Uterus (tissue), 2 donors: Measurements from ENCODE around the gene EYA4.

ENCODE experiments used
- POLR2A ChIP-seq, 2 donors: fragments of 450-650 bp; IDR thresholded peaks; one replicate each; pipeline ENCODE4 v1.6.1; 2016; ENCODE audit warnings: antibody characterized with exemption in 2 of 2, mild to moderate bottlenecking in 1 of 2, moderate library complexity in 1 of 2
- TF ChIP-seq, protein P1 (sequence below), 4 experiments: fragments of 200-600 bp in 2 of 4; fragments of 450-650 bp in 2 of 4; sonication (generic) in 2 of 4; IDR thresholded peaks; one replicate each; pipeline ENCODE4 v1.5.1; 2016 to 2019; ENCODE audit warnings: antibody characterized with exemption in 4 of 4, mild to moderate bottlenecking in 2 of 4, moderate library complexity in 1 of 4

DNA sequence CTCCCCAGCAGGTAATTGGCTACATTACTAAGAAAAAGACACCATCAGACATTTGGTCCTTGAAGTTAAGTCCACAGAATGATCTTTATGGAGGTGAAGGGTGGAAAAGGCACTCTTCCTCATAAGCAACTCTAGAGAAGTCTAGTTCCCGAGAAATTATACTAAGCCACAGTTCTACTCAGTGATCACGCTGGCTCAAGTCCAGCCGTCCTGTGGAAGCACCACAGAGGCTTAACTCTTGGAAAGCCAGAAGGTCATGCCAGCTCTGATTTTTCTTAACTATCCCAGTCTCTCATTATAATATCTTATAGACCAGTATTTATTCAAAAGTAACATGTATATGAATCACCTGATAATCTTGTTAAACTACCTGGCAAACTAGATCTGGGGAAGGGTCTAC lies 258.5 kb downstream of the EYA4 start:
- TF ChIP-seq, protein P1, sequence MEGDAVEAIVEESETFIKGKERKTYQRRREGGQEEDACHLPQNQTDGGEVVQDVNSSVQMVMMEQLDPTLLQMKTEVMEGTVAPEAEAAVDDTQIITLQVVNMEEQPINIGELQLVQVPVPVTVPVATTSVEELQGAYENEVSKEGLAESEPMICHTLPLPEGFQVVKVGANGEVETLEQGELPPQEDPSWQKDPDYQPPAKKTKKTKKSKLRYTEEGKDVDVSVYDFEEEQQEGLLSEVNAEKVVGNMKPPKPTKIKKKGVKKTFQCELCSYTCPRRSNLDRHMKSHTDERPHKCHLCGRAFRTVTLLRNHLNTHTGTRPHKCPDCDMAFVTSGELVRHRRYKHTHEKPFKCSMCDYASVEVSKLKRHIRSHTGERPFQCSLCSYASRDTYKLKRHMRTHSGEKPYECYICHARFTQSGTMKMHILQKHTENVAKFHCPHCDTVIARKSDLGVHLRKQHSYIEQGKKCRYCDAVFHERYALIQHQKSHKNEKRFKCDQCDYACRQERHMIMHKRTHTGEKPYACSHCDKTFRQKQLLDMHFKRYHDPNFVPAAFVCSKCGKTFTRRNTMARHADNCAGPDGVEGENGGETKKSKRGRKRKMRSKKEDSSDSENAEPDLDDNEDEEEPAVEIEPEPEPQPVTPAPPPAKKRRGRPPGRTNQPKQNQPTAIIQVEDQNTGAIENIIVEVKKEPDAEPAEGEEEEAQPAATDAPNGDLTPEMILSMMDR (IDR thresholded peaks at IDR 0.05): no peak
- no peak for TF ChIP-seq POLR2A (IDR thresholded peaks at IDR 0.05)
